Osteoblast (primary cell): Measurements from ENCODE around the gene DNMT3A. TPM values are rescaled to one million over a fixed set of nuclear protein-coding genes. Genes with fewer than 3 reads are reported as not detected.
A peak's percentile ranks its signal among the peaks of the same experiment; 100 is the strongest.

ENCODE experiments used
- DNase-seq: peaks from one replicate; pipeline ENCODE4 v3.0.0; 2011; ENCODE audit warnings: low spot score, mixed read lengths; ENCODE audit not compliant: insufficient read length; ENCODE audit errors: missing footprints
- H2AFZ ChIP-seq: 2 replicates; pipeline ENCODE4 v1.6.0; 2011; ENCODE audit warnings: mild to moderate bottlenecking, low read length
- H3K27ac ChIP-seq: 2 replicates; pipeline ENCODE4 v1.5.1; 2011; ENCODE audit warnings: mild to moderate bottlenecking, low read depth, low read length, moderate library complexity
- H3K27me3 ChIP-seq: 2 replicates; pipeline ENCODE4 v1.6.0; 2012; ENCODE audit warnings: mild to moderate bottlenecking, control low read depth, inconsistent platforms, low read length, moderate library complexity; ENCODE audit not compliant: insufficient read depth
- H3K36me3 ChIP-seq: 2 replicates; pipeline ENCODE4 v1.5.1; 2011; ENCODE audit warnings: mild to moderate bottlenecking, low read length, control low read depth, moderate library complexity; ENCODE audit not compliant: insufficient read depth
- H3K4me1 ChIP-seq: 2 replicates; pipeline ENCODE4 v1.5.1; 2011; ENCODE audit warnings: mild to moderate bottlenecking, low read length, control low read depth, moderate library complexity; ENCODE audit not compliant: insufficient read depth
- H3K4me2 ChIP-seq: 2 replicates; pipeline ENCODE4 v1.6.0; 2011; ENCODE audit warnings: mild to moderate bottlenecking, low read length; ENCODE audit not compliant: insufficient read depth
- H3K4me3 ChIP-seq: fragments of 200-600 bp; sonication (generic); 3 replicates; pipeline ENCODE4 v1.5.1; 2012; ENCODE audit warnings: mild to moderate bottlenecking, low read length, inconsistent platforms; ENCODE audit not compliant: insufficient read depth
- H3K79me2 ChIP-seq: 2 replicates; pipeline ENCODE4 v1.6.0; 2012; ENCODE audit warnings: mild to moderate bottlenecking, low read length, control low read depth, inconsistent platforms; ENCODE audit not compliant: insufficient read depth
- H3K9me3 ChIP-seq: 2 replicates; pipeline ENCODE4 v1.5.1; 2011; ENCODE audit warnings: low read depth, low read length, control low read depth
- H4K20me1 ChIP-seq: 2 replicates; pipeline ENCODE4 v1.6.0; 2012; ENCODE audit warnings: mild to moderate bottlenecking, low read length, control low read depth; ENCODE audit not compliant: insufficient read depth
- total RNA-seq: library from RNA; depleted of rRNA; stranded (reverse); fragments of >200 nt; gene quantifications from 2 replicates; pipeline ENCODE4 v1.2.3, GENCODE V29; 2012
- TF ChIP-seq, protein P1 (sequence below): IDR thresholded peaks from 2 replicates; pipeline ENCODE4 v1.5.1; 2011; ENCODE audit warnings: mild to moderate bottlenecking, low read depth, low read length, moderate library complexity; ENCODE audit errors: extremely low read depth

DNMT3A gene
- total RNA-seq, 1 donor, result 18.5 TPM

DNA sequence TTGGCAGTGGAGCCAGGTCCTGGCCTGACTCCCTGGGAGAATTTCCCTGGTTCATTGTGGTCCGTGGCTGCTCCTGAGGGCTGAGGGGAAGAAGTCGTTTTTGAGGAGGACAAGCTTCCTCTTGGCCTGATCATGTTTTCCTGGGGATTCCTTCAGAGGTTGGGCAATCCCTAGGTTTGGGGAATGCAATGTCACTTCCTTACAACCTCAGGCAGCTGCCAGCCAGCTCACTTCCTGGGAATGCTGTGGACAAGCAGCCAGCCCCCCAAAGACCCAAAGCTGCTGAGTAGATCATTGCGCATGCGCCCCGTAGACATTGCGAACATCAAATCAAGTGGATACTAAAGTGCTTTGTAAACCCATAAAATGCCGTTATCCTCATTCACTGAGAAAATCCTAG, 7.7 kb upstream of the DNMT3A start:
- Histone ChIP-seq H3K4me3 (no peak overlapping the region), H3K4me2 (peak overlapping the region; percentile 5), H2AFZ (peak overlapping the region; percentile 69), H3K9me3 (no peaks in the 10 kb centered on the region), H3K4me1 (peaks cover 12% of the 10 kb centered on the region), H4K20me1 (no peaks in the 10 kb centered on the region), H3K27ac (peak overlapping the region; percentile 10), H3K36me3 (no peaks in the 10 kb centered on the region), H3K79me2 (no peaks in the 10 kb centered on the region), H3K27me3 (peaks cover 7% of the 10 kb centered on the region)
- DNase-seq, result peak; percentile 90
- TF ChIP-seq, protein P1, sequence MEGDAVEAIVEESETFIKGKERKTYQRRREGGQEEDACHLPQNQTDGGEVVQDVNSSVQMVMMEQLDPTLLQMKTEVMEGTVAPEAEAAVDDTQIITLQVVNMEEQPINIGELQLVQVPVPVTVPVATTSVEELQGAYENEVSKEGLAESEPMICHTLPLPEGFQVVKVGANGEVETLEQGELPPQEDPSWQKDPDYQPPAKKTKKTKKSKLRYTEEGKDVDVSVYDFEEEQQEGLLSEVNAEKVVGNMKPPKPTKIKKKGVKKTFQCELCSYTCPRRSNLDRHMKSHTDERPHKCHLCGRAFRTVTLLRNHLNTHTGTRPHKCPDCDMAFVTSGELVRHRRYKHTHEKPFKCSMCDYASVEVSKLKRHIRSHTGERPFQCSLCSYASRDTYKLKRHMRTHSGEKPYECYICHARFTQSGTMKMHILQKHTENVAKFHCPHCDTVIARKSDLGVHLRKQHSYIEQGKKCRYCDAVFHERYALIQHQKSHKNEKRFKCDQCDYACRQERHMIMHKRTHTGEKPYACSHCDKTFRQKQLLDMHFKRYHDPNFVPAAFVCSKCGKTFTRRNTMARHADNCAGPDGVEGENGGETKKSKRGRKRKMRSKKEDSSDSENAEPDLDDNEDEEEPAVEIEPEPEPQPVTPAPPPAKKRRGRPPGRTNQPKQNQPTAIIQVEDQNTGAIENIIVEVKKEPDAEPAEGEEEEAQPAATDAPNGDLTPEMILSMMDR, result no peak

DNA sequence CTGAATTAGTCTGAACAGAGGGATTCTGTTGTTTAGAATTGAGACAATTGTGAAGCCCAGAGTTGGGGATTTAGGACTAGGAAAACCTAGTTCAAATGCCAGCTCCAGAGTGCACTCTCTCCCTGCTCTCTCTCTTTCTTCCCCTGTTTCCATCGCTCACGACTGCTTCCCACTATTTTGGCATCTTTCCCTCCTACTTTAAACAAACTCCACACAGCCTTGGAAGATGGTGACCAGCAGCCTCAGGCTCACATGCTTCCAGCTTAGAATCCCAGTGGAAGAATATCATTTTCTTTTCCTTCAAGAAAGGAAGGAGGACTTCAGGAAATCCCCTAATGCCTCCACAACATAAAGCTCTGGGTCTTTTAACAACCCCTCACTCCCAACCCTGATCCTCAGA, 6.1 kb upstream of the DNMT3A start:
- TF ChIP-seq, protein P1, result no peak
- Histone ChIP-seq H3K27me3 (peaks cover 7% of the 10 kb centered on the region), H3K79me2 (no peaks in the 10 kb centered on the region), H3K4me3 (no peak overlapping the region), H3K36me3 (no peaks in the 10 kb centered on the region), H4K20me1 (no peaks in the 10 kb centered on the region), H3K4me2 (no peak overlapping the region), H2AFZ (no peak overlapping the region), H3K4me1 (peaks cover 12% of the 10 kb centered on the region), H3K27ac (no peak overlapping the region), H3K9me3 (no peaks in the 10 kb centered on the region)
- DNase-seq, result no peak

GRCh38 chr2:25347205-25347815, 5.6 kb upstream of the DNMT3A start:
- H3K79me2 ChIP-seq, result no peaks in the 10 kb centered on the region
- H3K9me3 ChIP-seq, result no peaks in the 10 kb centered on the region
- TF ChIP-seq, protein P1, result no peak
- no peaks in the 10 kb centered on the region for H4K20me1 ChIP-seq
- H3K36me3 ChIP-seq, result no peaks in the 10 kb centered on the region
- no peak overlapping the region for H2AFZ ChIP-seq
- peaks cover 12% of the 10 kb centered on the region for H3K4me1 ChIP-seq
- H3K27ac ChIP-seq, result no peak overlapping the region
- no peak overlapping the region for H3K4me3 ChIP-seq
- DNase-seq, result no peak
- H3K4me2 ChIP-seq, result no peak overlapping the region
- H3K27me3 ChIP-seq, result peaks cover 3% of the 10 kb centered on the region

GRCh38 chr2:25343187-25343825, 1.6 kb upstream of the DNMT3A start:
- Histone ChIP-seq H3K9me3 (no peaks in the 10 kb centered on the region), H4K20me1 (peaks cover 16% of the 10 kb centered on the region), H3K36me3 (no peaks in the 10 kb centered on the region), H3K27me3 (no peaks in the 10 kb centered on the region), H2AFZ (no peak overlapping the region), H3K79me2 (peaks cover 3% of the 10 kb centered on the region), H3K27ac (no peak overlapping the region), H3K4me3 (no peak overlapping the region), H3K4me2 (no peak overlapping the region), H3K4me1 (peaks cover 7% of the 10 kb centered on the region)
- DNase-seq, result peak; percentile 65
- TF ChIP-seq, protein P1, result no peak
